ENCODE results near the gene TRAF3IP3. TPM values are rescaled to one million over a fixed set of nuclear protein-coding genes. Genes with fewer than 3 reads are reported as not detected.
A peak's percentile ranks its signal among the peaks of the same experiment; 100 is the strongest.

Gene TRAF3IP3
- total and polyA plus RNA-seq, 2 experiments from 2014 or later = 0.13 to 0.16 TPM

DNA sequence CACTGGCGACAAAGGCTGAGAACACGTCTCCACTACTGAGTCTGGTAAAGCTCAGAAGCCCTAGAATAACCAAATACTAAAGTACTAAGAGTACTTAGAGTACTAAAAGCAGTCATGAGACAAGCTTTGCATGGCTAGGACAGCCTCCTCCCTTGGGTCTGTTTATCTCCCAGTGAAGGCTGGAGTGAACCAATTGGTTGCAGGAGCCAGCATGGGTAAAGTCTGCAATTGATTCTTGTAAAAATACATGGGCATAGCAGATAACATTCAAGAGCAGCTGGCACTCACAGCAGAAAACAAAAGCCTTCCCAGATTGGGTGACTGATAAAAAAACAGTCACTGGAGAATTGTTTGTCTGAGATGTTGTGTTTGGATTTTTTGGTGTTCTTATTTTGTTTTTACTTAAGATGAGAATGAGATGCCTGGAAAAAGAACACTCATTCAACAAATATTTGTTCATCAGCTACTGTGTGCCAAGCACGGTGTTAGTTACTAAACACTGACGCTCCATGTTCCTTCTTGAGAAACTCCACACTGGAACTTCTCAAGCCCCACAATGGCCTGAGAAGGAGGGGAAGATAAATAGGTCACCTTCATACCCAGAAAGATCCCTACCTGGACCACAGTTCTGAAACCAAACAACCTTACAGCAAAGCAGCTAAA is 46.4 kb downstream of the TRAF3IP3 start:
- H4K20me1 ChIP-seq (ENCODE audit: insufficient read depth, poor library complexity, severe bottlenecking) = peaks cover 7% of the 10 kb centered on the region
- no peaks in the 10 kb centered on the region for H3K36me3 ChIP-seq (replicated peaks; ENCODE audit: insufficient read depth, low read depth)
- no peaks in the 10 kb centered on the region for H3K9me3 ChIP-seq (ENCODE audit: low read depth)
- no peaks in the 10 kb centered on the region for H3K27me3 ChIP-seq
- no peaks in the 10 kb centered on the region for H3K9me2 ChIP-seq (replicated peaks; ENCODE audit: insufficient read depth)
- no peak overlapping the region for H3K4me3 ChIP-seq
- 97% methylated on average over 4 of the region's 4 CpGs for WGBS (ENCODE audit: low lambda C conversion rate, missing lambda C conversion rate)
- peaks cover 73% of the 10 kb centered on the region for H3K79me2 ChIP-seq
- no peak overlapping the region for H2AFZ ChIP-seq
- H3K4me2 ChIP-seq = peak overlapping the region; percentile 74
- TF ChIP-seq EZH2phosphoT487 (IDR thresholded peaks at IDR 0.05; ENCODE audit: low read depth, severe bottlenecking, unreplicated experiment) = no peak
- TF ChIP-seq, protein P1, sequence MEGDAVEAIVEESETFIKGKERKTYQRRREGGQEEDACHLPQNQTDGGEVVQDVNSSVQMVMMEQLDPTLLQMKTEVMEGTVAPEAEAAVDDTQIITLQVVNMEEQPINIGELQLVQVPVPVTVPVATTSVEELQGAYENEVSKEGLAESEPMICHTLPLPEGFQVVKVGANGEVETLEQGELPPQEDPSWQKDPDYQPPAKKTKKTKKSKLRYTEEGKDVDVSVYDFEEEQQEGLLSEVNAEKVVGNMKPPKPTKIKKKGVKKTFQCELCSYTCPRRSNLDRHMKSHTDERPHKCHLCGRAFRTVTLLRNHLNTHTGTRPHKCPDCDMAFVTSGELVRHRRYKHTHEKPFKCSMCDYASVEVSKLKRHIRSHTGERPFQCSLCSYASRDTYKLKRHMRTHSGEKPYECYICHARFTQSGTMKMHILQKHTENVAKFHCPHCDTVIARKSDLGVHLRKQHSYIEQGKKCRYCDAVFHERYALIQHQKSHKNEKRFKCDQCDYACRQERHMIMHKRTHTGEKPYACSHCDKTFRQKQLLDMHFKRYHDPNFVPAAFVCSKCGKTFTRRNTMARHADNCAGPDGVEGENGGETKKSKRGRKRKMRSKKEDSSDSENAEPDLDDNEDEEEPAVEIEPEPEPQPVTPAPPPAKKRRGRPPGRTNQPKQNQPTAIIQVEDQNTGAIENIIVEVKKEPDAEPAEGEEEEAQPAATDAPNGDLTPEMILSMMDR (IDR thresholded peaks at IDR 0.05; ENCODE audit: poor library complexity) = no peak
- no peak for TF ChIP-seq EZH2 (IDR thresholded peaks at IDR 0.05; ENCODE audit: borderline replicate concordance)
- H3K4me1 ChIP-seq (ENCODE audit: insufficient read depth) = peaks cover 7% of the 10 kb centered on the region
- no peak for DNase-seq (ENCODE audit: low spot score)
- H3K27ac ChIP-seq = peak overlapping the region; percentile 28

DNA sequence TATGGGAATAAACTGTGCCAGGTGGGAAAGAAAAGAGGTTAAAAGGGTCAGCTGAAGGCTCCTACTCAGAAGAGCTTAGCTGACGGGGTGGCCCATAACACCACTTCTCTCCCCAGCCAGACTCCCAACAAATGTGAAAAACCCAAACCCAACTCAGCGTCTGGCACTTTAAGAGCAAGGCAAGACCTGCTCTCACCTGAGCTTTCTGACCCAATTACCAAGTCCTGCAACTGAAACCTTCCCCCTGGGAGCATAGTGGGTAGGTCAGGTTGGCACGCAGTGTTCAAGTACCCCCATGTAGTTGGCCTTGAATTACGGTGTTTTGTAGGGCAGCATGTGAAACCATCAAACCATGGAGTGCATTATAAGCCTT is 46.9 kb downstream of the TRAF3IP3 start:
- 85% methylated on average over 4 of the region's 4 CpGs for WGBS (ENCODE audit: low lambda C conversion rate, missing lambda C conversion rate)
- Histone ChIP-seq H3K36me3 (replicated peaks; ENCODE audit: insufficient read depth, low read depth) (no peaks in the 10 kb centered on the region), H4K20me1 (ENCODE audit: insufficient read depth, poor library complexity, severe bottlenecking) (peaks cover 7% of the 10 kb centered on the region), H3K4me2 (peak overlapping the region; percentile 74), H3K9me2 (replicated peaks; ENCODE audit: insufficient read depth) (no peaks in the 10 kb centered on the region), H3K27me3 (no peaks in the 10 kb centered on the region), H3K9me3 (ENCODE audit: low read depth) (no peaks in the 10 kb centered on the region), H3K79me2 (peaks cover 69% of the 10 kb centered on the region), H3K4me3 (no peak overlapping the region), H3K27ac (no peak overlapping the region), H2AFZ (no peak overlapping the region), H3K4me1 (ENCODE audit: insufficient read depth) (peaks cover 7% of the 10 kb centered on the region)
- TF ChIP-seq EZH2phosphoT487 (IDR thresholded peaks at IDR 0.05; ENCODE audit: low read depth, severe bottlenecking, unreplicated experiment) (no peak), EZH2 (IDR thresholded peaks at IDR 0.05; ENCODE audit: borderline replicate concordance) (no peak)
- TF ChIP-seq, protein P1 (IDR thresholded peaks at IDR 0.05; ENCODE audit: poor library complexity) = no peak
- DNase-seq (ENCODE audit: low spot score) = no peak

DNA sequence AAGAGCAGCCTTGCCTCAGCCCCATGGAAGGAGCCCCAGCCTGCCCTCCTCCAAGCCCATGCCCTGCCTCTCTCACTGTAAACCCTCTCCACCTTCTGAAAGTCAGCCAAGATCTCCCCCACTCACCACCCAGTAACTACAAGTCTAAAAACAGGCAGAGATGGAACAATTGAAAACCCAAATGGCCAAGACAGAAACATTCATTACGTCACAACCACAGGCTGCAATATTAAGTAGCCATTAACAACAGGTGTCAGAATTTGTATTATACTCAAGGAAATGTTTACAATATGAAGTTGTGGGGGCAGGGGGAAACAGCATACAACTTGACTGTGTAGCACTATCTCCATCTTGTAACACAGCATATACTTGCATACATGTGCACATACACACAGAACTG is 47.7 kb downstream of the TRAF3IP3 start:
- WGBS (ENCODE audit: low lambda C conversion rate, missing lambda C conversion rate) = 100% methylated on average over 1 of the region's 1 CpG

More for the DNA sequence above, 47.7 kb downstream of the TRAF3IP3 start:
- Histone ChIP-seq H3K4me3 (no peak overlapping the region), H3K27ac (no peak overlapping the region), H2AFZ (no peak overlapping the region), H3K9me3 (ENCODE audit: low read depth) (no peaks in the 10 kb centered on the region), H4K20me1 (ENCODE audit: insufficient read depth, poor library complexity, severe bottlenecking) (peaks cover 7% of the 10 kb centered on the region), H3K36me3 (replicated peaks; ENCODE audit: insufficient read depth, low read depth) (no peaks in the 10 kb centered on the region), H3K4me1 (ENCODE audit: insufficient read depth) (peaks cover 7% of the 10 kb centered on the region), H3K79me2 (peaks cover 66% of the 10 kb centered on the region), H3K9me2 (replicated peaks; ENCODE audit: insufficient read depth) (no peaks in the 10 kb centered on the region), H3K4me2 (peak overlapping the region; percentile 74), H3K27me3 (no peaks in the 10 kb centered on the region)
- no peak for DNase-seq (ENCODE audit: low spot score)
- TF ChIP-seq EZH2phosphoT487 (IDR thresholded peaks at IDR 0.05; ENCODE audit: low read depth, severe bottlenecking, unreplicated experiment) (no peak), EZH2 (IDR thresholded peaks at IDR 0.05; ENCODE audit: borderline replicate concordance) (no peak)
- TF ChIP-seq, protein P1 (IDR thresholded peaks at IDR 0.05; ENCODE audit: poor library complexity) = no peak

Measured in hepatocyte (in vitro differentiated cells).